GM19240 (cell line): ENCODE measurements around the gene ZNF630.
A peak's percentile ranks its signal among the peaks of the same experiment; 100 is the strongest.
"Not testable (repeated sequence)": the region's sequence is repeated elsewhere in the genome, so short reads cannot be mapped to it uniquely, and the experiment has no call there.

Experiments
- DNase-seq: peaks from one replicate; pipeline ENCODE4 v3.0.0; 2011; ENCODE audit warnings: low spot score; ENCODE audit not compliant: insufficient read length

ZNF630 gene

GRCh38 chrX:48030237-48030636 lies 41.2 kb downstream of the ZNF630 start:
- DNase-seq, result no peak

GRCh38 chrX:48028091-48028490 lies 43.3 kb downstream of the ZNF630 start:
- no peak for DNase-seq

GRCh38 chrX:48027545-48027944 lies 43.9 kb downstream of the ZNF630 start:
- DNase-seq, result not testable (repeated sequence)

- no peak for DNase-seq
These were observed 45.9 kb downstream of the ZNF630 start for GRCh38 chrX:48025561-48025960.

DNA sequence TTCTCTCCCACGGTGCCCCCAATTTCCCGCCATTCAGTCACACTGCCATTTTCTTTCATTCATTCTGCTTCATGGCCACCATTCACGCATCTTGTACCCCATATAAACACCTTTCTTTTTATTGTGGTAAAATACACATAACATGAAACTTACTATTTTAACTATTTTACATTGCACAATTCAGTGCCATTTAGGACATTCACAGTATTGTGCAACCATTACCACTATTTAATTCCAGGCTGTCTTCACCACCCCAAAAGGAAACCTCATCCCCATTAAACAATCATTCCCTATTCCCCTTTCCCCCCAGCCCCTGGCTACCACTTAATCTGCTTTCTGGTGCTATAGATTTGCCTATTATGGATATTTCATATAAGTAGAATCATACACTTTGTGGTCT lies 48.7 kb downstream of the ZNF630 start:
- no peak for DNase-seq

DNA sequence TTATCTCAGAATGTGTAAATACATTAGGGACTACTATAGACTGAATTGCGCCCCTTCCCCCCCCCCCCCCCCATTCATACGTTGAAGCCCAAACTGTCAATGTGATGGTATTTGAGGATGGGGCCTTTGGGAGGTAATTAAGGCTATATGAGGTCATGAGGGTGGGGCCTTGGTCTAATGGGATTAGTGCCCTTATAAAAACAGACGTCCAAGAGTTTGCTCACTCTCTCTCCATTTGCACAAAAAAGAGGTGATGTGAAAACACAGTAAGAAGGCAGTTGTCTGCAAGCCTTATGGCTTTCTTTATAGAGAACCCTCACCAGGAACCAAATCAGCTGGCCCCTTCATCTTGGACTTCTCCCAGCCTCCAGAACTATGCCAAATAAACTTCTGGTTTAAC lies 49.3 kb downstream of the ZNF630 start:
- no peak for DNase-seq

DNA sequence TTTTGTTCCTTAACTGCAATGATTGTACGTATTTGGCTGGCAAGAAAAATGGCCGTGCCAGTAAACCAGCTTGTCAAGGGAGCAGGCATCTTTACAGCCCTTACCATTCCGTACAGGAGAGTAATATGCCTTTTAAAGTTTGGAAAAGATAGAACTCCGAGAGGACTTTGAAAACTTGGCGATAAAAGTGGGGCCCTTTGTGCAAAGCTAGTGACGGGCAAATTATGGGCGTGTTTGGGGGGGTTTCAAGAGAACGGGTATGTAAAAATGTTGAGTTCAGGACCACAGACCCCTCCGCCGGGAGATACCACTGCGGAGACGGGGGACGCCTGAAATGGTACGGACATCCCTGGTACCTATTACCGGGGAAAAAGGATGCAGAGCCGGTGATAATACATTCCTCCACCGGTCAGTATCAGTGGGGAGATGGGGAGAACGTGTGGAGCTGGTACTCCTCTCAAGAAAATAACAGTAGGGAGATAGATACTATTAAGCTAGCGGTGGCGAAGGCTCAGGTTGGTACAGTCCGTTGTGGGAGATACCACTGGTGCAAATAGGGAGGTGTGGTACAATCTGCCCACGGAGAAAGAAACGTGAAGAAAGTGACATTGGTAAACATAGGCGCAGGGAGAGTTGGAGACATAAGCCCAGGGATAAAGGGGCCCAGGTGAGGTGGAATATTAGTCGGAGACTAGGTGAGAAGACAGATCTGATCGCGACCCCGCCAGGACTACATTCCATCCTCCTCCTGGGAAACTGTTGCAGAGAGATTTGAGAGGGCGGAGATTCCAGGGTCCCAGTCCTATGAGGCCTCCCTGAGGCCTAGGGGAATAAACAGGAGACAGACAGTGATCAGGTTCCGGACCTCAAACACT lies 50.2 kb downstream of the ZNF630 start:
- peak; percentile 62 for DNase-seq

DNA sequence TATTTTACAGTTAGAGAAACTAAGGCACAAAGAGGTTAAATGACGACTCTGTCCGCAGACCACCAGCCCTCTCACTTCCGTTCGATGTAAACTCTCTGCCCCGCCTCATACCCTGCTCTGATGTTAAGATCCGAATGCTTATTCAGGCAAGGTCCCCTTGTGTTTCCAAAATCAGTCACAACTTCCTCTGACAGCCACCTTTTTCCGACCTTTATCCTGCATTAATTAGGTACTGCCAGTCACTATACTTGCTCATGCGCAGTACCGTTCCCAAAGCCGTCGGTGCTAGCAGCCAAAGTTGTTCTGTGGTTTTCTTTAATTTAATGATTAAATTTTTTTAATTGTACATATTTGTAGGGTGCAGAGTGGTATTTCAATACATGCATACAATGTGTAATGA lies 51.0 kb downstream of the ZNF630 start:
- not testable (repeated sequence) for DNase-seq

- not testable (repeated sequence) for DNase-seq
These were observed 51.5 kb downstream of the ZNF630 start for GRCh38 chrX:48019892-48020291.

DNA sequence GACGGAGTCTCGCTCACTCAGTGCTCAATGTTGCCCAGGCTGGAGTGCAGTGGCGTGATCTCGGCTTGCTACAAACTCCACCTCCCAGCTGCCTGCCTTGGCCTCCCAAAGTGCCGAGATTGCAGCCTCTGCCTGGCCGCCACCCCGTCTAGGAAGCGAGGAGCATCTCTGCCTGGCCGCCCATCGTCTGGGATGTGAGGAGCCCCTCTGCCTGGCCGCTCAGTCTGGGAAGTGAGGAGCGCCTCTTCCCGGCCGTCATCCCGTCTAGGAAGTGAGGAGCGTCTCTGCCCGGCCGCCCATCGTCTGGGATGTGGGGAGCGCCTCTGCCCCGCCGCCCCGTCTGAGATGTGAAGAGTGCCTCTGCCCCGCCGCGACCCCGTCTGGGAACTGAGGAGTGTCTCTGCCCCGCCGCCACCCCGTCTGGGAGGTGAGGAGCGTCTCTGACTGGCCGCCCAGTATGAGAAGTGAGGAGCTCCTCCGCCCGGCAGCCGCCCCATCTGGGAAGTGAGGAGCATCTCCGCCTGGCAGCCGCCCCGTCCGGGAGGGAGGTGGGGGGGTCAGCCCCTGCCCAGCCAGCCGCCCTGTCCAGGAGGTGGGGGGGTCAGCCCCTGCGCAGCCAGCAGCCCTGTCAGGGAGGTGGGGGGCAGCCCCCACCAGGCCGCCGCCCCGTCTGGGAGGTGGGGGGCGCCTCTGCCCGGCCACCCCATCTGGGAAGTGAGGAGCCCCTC lies 54.7 kb downstream of the ZNF630 start:
- not testable (repeated sequence) for DNase-seq

DNA sequence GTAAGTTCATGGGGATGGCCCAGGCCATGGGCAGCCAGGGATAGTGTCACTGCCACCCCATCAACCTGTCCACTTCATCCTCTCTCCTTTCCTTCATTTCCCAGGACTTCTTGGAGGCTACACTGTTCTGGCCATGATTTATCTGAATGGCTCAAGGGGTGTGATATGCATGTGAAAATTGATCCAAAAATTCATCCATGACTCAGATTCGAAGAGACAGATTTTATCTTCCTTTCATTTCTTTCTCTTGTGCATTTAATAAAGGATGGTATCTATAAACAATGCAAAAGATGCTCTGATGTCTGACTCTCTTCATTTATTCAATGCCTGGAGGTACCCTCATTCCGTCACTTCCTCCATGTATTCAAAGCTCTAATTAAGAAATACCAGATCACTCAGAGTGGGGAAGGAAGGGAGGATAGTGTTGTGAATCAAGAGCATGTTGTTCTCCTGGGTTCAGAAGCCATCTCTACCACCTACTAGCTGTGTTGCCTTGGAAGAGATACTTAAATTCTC lies 61.9 kb downstream of the ZNF630 start:
- not testable (repeated sequence) for DNase-seq
